HFFc6 (cell line): ENCODE data around the gene SORCS2. TPM values are rescaled to one million over a fixed set of nuclear protein-coding genes. Genes with fewer than 3 reads are reported as not detected.

ENCODE experiments used
- DNase-seq: peaks from one replicate; pipeline ENCODE4 v3.0.0-alpha.2; 2018
- H3K27ac Mint-ChIP-seq: 2 replicates; pipeline ENCODE4 v1.8.0; 2020; ENCODE audit warnings: mild to moderate bottlenecking, mixed read lengths
- H3K27me3 Mint-ChIP-seq: 2 replicates; pipeline ENCODE4 v1.8.0; 2021; ENCODE audit warnings: mild to moderate bottlenecking, moderate library complexity, mixed read lengths; ENCODE audit not compliant: insufficient read depth
- H3K36me3 Mint-ChIP-seq: 2 replicates; pipeline ENCODE4 v1.8.0; 2021; ENCODE audit warnings: low read depth, mixed read lengths
- H3K4me1 Mint-ChIP-seq: 2 replicates; pipeline ENCODE4 v1.8.0; 2020; ENCODE audit warnings: low read depth, mixed read lengths
- H3K4me3 Mint-ChIP-seq: 2 replicates; pipeline ENCODE4 v1.8.0; 2020; ENCODE audit warnings: mild to moderate bottlenecking, moderate library complexity, mixed read lengths
- H3K9me3 Mint-ChIP-seq: 2 replicates; pipeline ENCODE4 v1.8.0; 2020; ENCODE audit warnings: mild to moderate bottlenecking, mixed read lengths
- CTCF ChIP-seq: fragments of 200-600 bp; sonication (generic); IDR thresholded peaks from 2 replicates; pipeline ENCODE4 v1.5.0; 2021; ENCODE audit warnings: antibody characterized with exemption, mild to moderate bottlenecking
- total RNA-seq, 6 experiments: library from RNA; stranded (reverse); fragmentation: NEBNext Ultra II Directional; extraction: Animal tissue kit (Norgen Biotek cat#: 25700); gene quantifications; 2 replicates in 1 of 6; 3 replicates in 5 of 6; pipeline ENCODE4 v1.2.3, GENCODE V29; 2021

Gene SORCS2
- total RNA-seq, 6 experiments from 2014 or later: 0.05 to 0.15 (median 0.12) TPM; not detected in 3

- Mint-ChIP-seq H3K36me3 (no peaks in the 10 kb centered on the region), H3K27ac (no peak overlapping the region), H3K9me3 (no peaks in the 10 kb centered on the region), H3K4me3 (no peak overlapping the region), H3K27me3 (peaks cover 27% of the 10 kb centered on the region), H3K4me1 (peaks cover 8% of the 10 kb centered on the region)
- DNase-seq: no peak
- no peak for TF ChIP-seq CTCF
These were observed 170.6 kb downstream of the SORCS2 start for GRCh38 chr4:7362862-7363430.

GRCh38 chr4:7364979-7365378 lies 172.6 kb downstream of the SORCS2 start:
- no peak for DNase-seq
- H3K4me3 Mint-ChIP-seq: no peak overlapping the region
- H3K27me3 Mint-ChIP-seq: peaks cover 41% of the 10 kb centered on the region
- H3K9me3 Mint-ChIP-seq: no peaks in the 10 kb centered on the region
- no peaks in the 10 kb centered on the region for H3K4me1 Mint-ChIP-seq
- H3K27ac Mint-ChIP-seq: no peak overlapping the region
- no peak for TF ChIP-seq CTCF
- no peaks in the 10 kb centered on the region for H3K36me3 Mint-ChIP-seq

- TF ChIP-seq CTCF: no peak
- Mint-ChIP-seq H3K27me3 (peaks cover 45% of the 10 kb centered on the region), H3K27ac (no peak overlapping the region), H3K4me1 (no peaks in the 10 kb centered on the region), H3K36me3 (no peaks in the 10 kb centered on the region), H3K9me3 (no peaks in the 10 kb centered on the region), H3K4me3 (no peak overlapping the region)
- no peak for DNase-seq
These were observed 173.3 kb downstream of the SORCS2 start for GRCh38 chr4:7365462-7366179.

GRCh38 chr4:7366180-7366945 lies 174.0 kb downstream of the SORCS2 start:
- Mint-ChIP-seq H3K27me3 (peaks cover 44% of the 10 kb centered on the region), H3K27ac (no peak overlapping the region), H3K4me1 (peaks cover 2% of the 10 kb centered on the region; the same call in 1 of the 2 replicates), H3K9me3 (no peaks in the 10 kb centered on the region), H3K36me3 (no peaks in the 10 kb centered on the region), H3K4me3 (no peak overlapping the region)
- no peak for DNase-seq
- no peak for TF ChIP-seq CTCF

- Mint-ChIP-seq H3K27ac (no peak overlapping the region), H3K9me3 (no peaks in the 10 kb centered on the region), H3K27me3 (peaks cover 45% of the 10 kb centered on the region), H3K4me3 (no peak overlapping the region), H3K4me1 (peaks cover 6% of the 10 kb centered on the region; the same call in 1 of the 2 replicates), H3K36me3 (no peaks in the 10 kb centered on the region)
- TF ChIP-seq CTCF: no peak
- DNase-seq: no peak
These were observed 174.6 kb downstream of the SORCS2 start for GRCh38 chr4:7366954-7367353.
